GM13977 (cell line): ENCODE results near the gene NAP1L5.

Experiments
- DNase-seq: peaks from one replicate; pipeline ENCODE4 v3.0.0; 2012; ENCODE audit warnings: low spot score
- in situ Hi-C: fragments of 300-500 bp; cut with MboI; formaldehyde crosslinking; loops from one replicate; pipeline ENCODE4 v1.12.0; 2022; ENCODE audit warnings: low sequenced_read_pairs, low pct_unique_long_range_greater_than_20kb, mixed read lengths, inconsistent platforms; ENCODE audit not compliant: unreplicated experiment
- TF ChIP-seq, protein P1 (sequence below): IDR thresholded peaks from 2 replicates; pipeline ENCODE4 v1.5.1; 2012; ENCODE audit warnings: mild to moderate bottlenecking, control low read depth; ENCODE audit not compliant: insufficient read depth; ENCODE audit errors: extremely low read depth, missing control alignments

The NAP1L5 gene

DNA sequence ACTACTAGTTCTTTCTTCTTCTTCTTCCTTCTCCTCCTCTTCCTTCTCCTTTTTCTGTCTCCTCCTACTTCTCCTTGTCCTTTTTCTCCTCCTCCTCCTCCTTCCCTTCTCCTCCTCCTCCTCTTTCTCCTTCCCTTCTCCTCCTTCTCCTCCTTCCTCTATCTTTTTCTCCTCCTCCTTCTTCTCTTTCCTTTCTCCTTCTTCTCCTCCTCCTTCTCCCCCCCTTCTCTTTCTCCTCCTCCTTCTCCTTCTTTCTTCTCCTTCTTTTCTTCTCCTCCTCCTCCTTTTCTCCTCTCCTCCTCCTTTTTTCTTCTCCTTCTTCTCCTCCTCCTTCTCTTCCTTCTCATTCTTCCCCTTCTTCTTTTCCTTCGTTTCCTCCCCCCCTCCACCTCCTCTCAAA lies 21.8 kb upstream of the NAP1L5 start:
- no peak for DNase-seq
- in situ Hi-C loops = no loop called here
- TF ChIP-seq, protein P1, sequence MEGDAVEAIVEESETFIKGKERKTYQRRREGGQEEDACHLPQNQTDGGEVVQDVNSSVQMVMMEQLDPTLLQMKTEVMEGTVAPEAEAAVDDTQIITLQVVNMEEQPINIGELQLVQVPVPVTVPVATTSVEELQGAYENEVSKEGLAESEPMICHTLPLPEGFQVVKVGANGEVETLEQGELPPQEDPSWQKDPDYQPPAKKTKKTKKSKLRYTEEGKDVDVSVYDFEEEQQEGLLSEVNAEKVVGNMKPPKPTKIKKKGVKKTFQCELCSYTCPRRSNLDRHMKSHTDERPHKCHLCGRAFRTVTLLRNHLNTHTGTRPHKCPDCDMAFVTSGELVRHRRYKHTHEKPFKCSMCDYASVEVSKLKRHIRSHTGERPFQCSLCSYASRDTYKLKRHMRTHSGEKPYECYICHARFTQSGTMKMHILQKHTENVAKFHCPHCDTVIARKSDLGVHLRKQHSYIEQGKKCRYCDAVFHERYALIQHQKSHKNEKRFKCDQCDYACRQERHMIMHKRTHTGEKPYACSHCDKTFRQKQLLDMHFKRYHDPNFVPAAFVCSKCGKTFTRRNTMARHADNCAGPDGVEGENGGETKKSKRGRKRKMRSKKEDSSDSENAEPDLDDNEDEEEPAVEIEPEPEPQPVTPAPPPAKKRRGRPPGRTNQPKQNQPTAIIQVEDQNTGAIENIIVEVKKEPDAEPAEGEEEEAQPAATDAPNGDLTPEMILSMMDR = no peak

DNA sequence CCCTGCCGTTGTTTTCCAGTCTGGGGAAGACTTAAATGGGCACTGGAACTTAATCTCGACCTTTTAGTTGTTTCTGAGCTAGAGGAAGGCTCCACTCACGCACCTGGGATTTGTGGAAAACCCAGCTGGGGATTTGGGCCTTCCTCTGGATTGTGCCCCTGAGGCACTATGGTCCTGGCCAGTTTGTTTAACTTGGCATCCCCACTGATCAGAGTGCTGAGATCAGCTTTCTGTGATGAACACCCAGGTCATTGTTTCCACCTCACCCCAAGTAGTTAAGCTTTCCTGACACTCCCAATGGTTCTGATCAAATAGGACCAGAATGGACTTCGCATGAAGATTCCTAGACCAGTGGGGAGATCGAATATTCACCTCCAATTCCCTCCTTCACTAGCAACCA lies 20.5 kb upstream of the NAP1L5 start:
- in situ Hi-C loops = no loop called here
- TF ChIP-seq, protein P1 = no peak
- DNase-seq = no peak

DNA sequence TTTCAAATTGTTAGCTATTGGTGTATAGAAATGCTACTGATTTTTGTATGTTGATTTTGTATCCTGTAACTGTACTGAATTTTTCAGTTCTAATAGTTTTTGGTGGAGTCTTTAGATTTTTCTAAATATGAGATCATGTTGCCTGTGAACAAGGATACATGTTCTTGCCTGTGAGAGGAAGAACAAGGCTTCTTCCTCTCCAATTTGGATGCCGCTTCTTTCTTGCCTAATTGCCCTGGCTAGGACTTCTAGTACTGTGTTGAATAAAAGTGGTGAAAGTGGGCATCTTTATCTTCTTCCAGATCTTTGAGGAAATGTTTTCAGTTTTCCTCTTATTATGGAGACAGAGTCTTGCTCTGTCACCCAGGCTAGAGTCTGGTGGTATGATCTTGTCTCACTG lies 16.2 kb upstream of the NAP1L5 start:
- in situ Hi-C loops = no loop called here
- TF ChIP-seq, protein P1 = no peak
- no peak for DNase-seq

GRCh38 chr4:88709989-88710388 lies 12.4 kb upstream of the NAP1L5 start:
- TF ChIP-seq, protein P1 = no peak
- no peak for DNase-seq
- in situ Hi-C loops = no loop called here

DNA sequence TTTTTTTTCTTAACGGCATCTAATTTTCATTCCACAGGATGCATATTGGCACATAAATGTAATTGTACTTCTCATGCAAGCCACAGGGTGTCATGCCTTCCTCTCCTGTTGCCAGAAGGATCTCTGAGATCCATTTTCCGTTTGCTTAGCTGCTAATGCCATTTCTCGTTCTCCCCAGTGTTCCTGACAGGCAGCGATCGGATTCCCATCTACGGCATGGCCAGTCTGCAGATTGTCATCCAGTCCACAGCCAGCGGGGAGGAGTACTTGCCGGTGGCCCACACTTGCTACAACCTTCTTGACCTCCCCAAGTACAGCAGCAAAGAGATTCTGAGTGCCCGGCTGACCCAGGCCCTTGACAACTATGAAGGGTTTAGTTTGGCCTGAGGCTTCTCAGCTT lies 8.9 kb upstream of the NAP1L5 start:
- in situ Hi-C loops = no loop called here
- DNase-seq = no peak

GRCh38 chr4:88705805-88706492 lies 8.3 kb upstream of the NAP1L5 start:
- TF ChIP-seq, protein P1 = no peak
- DNase-seq = no peak
- in situ Hi-C loops = no loop called here

More for the DNA sequence above, 8.9 kb upstream of the NAP1L5 start:
- TF ChIP-seq, protein P1 = no peak
